ENCODE measurements around the gene ATP2A3. TPM values are rescaled to one million over a fixed set of nuclear protein-coding genes. Genes with fewer than 3 reads are reported as not detected.
A peak's percentile ranks its signal among the peaks of the same experiment; 100 is the strongest.

ATP2A3 gene
- total and polyA plus RNA-seq, 4 experiments from 2014 or later = 34.4 to 177 (median 123) TPM

GRCh38 chr17:3965118-3965800 is 1.0 kb upstream of the ATP2A3 start:
- peak overlapping the region; percentile 76 to 80 for H3K4me3 ChIP-seq (ENCODE audit: low read length in 2 of 2)
- no peaks in the 10 kb centered on the region for H3K27me3 ChIP-seq (ENCODE audit: insufficient read depth, low read length)
- peak; percentile 58 to 82 (median 65) for DNase-seq
- ChIA-PET CTCF (ENCODE audit: partially characterized antibody) (interaction anchor here (0.6 to 2.7 kb wide), 15 partner anchors 14 to 227 kb away, joined by 3 to 23 read pairs (median 4); no protein-coding TSS in a partner anchor), POLR2A (ENCODE audit: partially characterized antibody) (interaction anchor here (0.5 to 5.0 kb wide), 23 partner anchors 9 to 1150 kb away, joined by 3 to 46 read pairs (median 4); partner anchors contain the start of genes CAMKK1, CYB5D2, NCBP3 and P2RX1)
- peak overlapping the region; percentile 90 to 94 (median 93) for H3K4me3 Mint-ChIP-seq
- peaks cover 26 to 43% (median 35%) of the 10 kb centered on the region in 4 donors for H3K4me1 Mint-ChIP-seq
- H3K27me3 Mint-ChIP-seq = no peaks in the 10 kb centered on the region
- H3K36me3 Mint-ChIP-seq = peaks cover 6 to 18% of the 10 kb centered on the region in 2 donors
- intact Hi-C loops (cut with micrococcal nuclease) = loop anchor here (1.0 to 2.0 kb wide), 4 partner anchors 20 to 118 kb away; partner anchors contain the start of gene NCBP3
- H3K9me3 ChIP-seq (ENCODE audit: control insufficient read depth in 1 of 2, low read length in 2 of 2) = no peaks in the 10 kb centered on the region
- H3K9me3 Mint-ChIP-seq = no peaks in the 10 kb centered on the region
- peak overlapping the region; percentile 77 for H3K27ac ChIP-seq (ENCODE audit: low read depth, low read length)
- peaks cover 37% of the 10 kb centered on the region for H3K4me1 ChIP-seq (ENCODE audit: insufficient read depth, low read length)
- H3K36me3 ChIP-seq (ENCODE audit: insufficient read depth, low read length) = peaks cover 5% of the 10 kb centered on the region
- peak overlapping the region; percentile 87 to 98 (median 96) for H3K27ac Mint-ChIP-seq

GRCh38 chr17:3963237-3964201 is 718 bp downstream of the ATP2A3 start:
- Histone ChIP-seq H3K4me1 (ENCODE audit: insufficient read depth, low read length) (peaks cover 51% of the 10 kb centered on the region), H3K9me3 (ENCODE audit: control insufficient read depth in 1 of 2, low read length in 2 of 2) (no peaks in the 10 kb centered on the region), H3K27ac (ENCODE audit: low read depth, low read length) (peak overlapping the region; percentile 62), H3K4me3 (ENCODE audit: low read length in 2 of 2) (peak overlapping the region; percentile 80 to 97), H3K36me3 (ENCODE audit: insufficient read depth, low read length) (peaks cover 5% of the 10 kb centered on the region), H3K27me3 (ENCODE audit: insufficient read depth, low read length) (no peaks in the 10 kb centered on the region)
- Mint-ChIP-seq H3K27me3 (no peaks in the 10 kb centered on the region), H3K27ac (peak overlapping the region; percentile 75 to 88 (median 87)), H3K4me1 (peaks cover 32 to 56% (median 48%) of the 10 kb centered on the region in 4 donors), H3K4me3 (peak overlapping the region; percentile 88 to 92 (median 90)), H3K36me3 (peaks cover 8 to 23% of the 10 kb centered on the region in 2 donors), H3K9me3 (no peaks in the 10 kb centered on the region)
- POLR2A ChIA-PET (ENCODE audit: partially characterized antibody) = interaction anchor here (0.9 to 5.0 kb wide), 11 partner anchors 9 to 180 kb away, joined by 3 to 46 read pairs (median 4); partner anchors contain the start of genes CYB5D2 and ZZEF1
- intact Hi-C loops (cut with micrococcal nuclease) = loop anchor here (1.0 to 2.0 kb wide), 4 partner anchors 19 to 117 kb away; partner anchors contain the start of genes CAMKK1 and NCBP3
- CTCF ChIA-PET (ENCODE audit: partially characterized antibody) = interaction anchor here (0.9 to 2.4 kb wide), 2 partner anchors 15 to 50 kb away, joined by 4 to 13 read pairs; no protein-coding TSS in a partner anchor
- peak; percentile 70 to 86 (median 80) for DNase-seq

- Histone ChIP-seq H3K36me3 (ENCODE audit: insufficient read depth, low read length) (peaks cover 11% of the 10 kb centered on the region), H3K27me3 (ENCODE audit: insufficient read depth, low read length) (no peaks in the 10 kb centered on the region), H3K4me1 (ENCODE audit: insufficient read depth, low read length) (peaks cover 56% of the 10 kb centered on the region), H3K4me3 (ENCODE audit: low read length in 2 of 2) (peak overlapping the region; percentile 80 to 97), H3K9me3 (ENCODE audit: control insufficient read depth in 1 of 2, low read length in 2 of 2) (no peaks in the 10 kb centered on the region), H3K27ac (ENCODE audit: low read depth, low read length) (peak overlapping the region; percentile 62)
- intact Hi-C loops (cut with micrococcal nuclease) = no loop called here
- Mint-ChIP-seq H3K27ac (peak overlapping the region; percentile 80 to 95 (median 87)), H3K4me1 (peaks cover 34 to 61% (median 50%) of the 10 kb centered on the region in 4 donors), H3K4me3 (peak overlapping the region; percentile 88 to 92 (median 90)), H3K9me3 (no peaks in the 10 kb centered on the region), H3K27me3 (no peaks in the 10 kb centered on the region), H3K36me3 (peaks cover 8 to 27% of the 10 kb centered on the region in 2 donors)
- no peak for DNase-seq
- CTCF ChIA-PET (ENCODE audit: partially characterized antibody) = interaction anchor here (0.8 to 2.4 kb wide), 4 partner anchors 14 to 112 kb away, joined by 3 to 13 read pairs (median 4); partner anchors contain the start of gene P2RX1
- POLR2A ChIA-PET (ENCODE audit: partially characterized antibody) = interaction anchor here (0.9 to 5.0 kb wide), 11 partner anchors 8 to 181 kb away, joined by 3 to 46 read pairs (median 4); partner anchors contain the start of genes CYB5D2 and ZZEF1
Measured at GRCh38 chr17:3962965-3963236, 1.3 kb downstream of the ATP2A3 start.

- Histone ChIP-seq H3K4me1 (ENCODE audit: insufficient read depth, low read length) (peaks cover 61% of the 10 kb centered on the region), H3K9me3 (ENCODE audit: control insufficient read depth in 1 of 2, low read length in 2 of 2) (no peaks in the 10 kb centered on the region), H3K4me3 (ENCODE audit: low read length in 2 of 2) (peak overlapping the region; percentile 3 to 97), H3K36me3 (ENCODE audit: insufficient read depth, low read length) (peaks cover 16% of the 10 kb centered on the region), H3K27ac (ENCODE audit: low read depth, low read length) (peak overlapping the region; percentile 62), H3K27me3 (ENCODE audit: insufficient read depth, low read length) (no peaks in the 10 kb centered on the region)
- H3K27me3 Mint-ChIP-seq = no peaks in the 10 kb centered on the region
- H3K4me1 Mint-ChIP-seq = peaks cover 36 to 65% (median 54%) of the 10 kb centered on the region in 4 donors
- peak overlapping the region; percentile 80 to 95 (median 88) for H3K27ac Mint-ChIP-seq
- peaks cover 10 to 32% of the 10 kb centered on the region in 2 donors for H3K36me3 Mint-ChIP-seq
- ChIA-PET POLR2A (ENCODE audit: partially characterized antibody) (interaction anchor here (0.9 to 5.0 kb wide), 7 partner anchors 12 to 106 kb away, joined by 3 to 46 read pairs (median 3); no protein-coding TSS in a partner anchor), CTCF (ENCODE audit: partially characterized antibody) (interaction anchor here (0.8 to 2.4 kb wide), 4 partner anchors 42 to 113 kb away, joined by 3 to 13 read pairs (median 4); partner anchors contain the start of gene P2RX1)
- no peaks in the 10 kb centered on the region for H3K9me3 Mint-ChIP-seq
- intact Hi-C loops (cut with micrococcal nuclease) = no loop called here
- H3K4me3 Mint-ChIP-seq = peak overlapping the region; percentile 88 to 92 (median 90)
- no peak for DNase-seq
Measured at GRCh38 chr17:3962217-3962964, 1.8 kb downstream of the ATP2A3 start.

- Mint-ChIP-seq H3K4me3 (peak overlapping the region; percentile 88 to 92 (median 90)), H3K36me3 (peaks cover 17 to 40% of the 10 kb centered on the region in 2 donors), H3K27ac (peak overlapping the region; percentile 75 to 95 (median 87)), H3K27me3 (no peaks in the 10 kb centered on the region), H3K4me1 (peaks cover 43 to 72% (median 61%) of the 10 kb centered on the region in 4 donors), H3K9me3 (no peaks in the 10 kb centered on the region)
- Histone ChIP-seq H3K4me1 (ENCODE audit: insufficient read depth, low read length) (peaks cover 69% of the 10 kb centered on the region), H3K36me3 (ENCODE audit: insufficient read depth, low read length) (peaks cover 24% of the 10 kb centered on the region), H3K9me3 (ENCODE audit: control insufficient read depth in 1 of 2, low read length in 2 of 2) (no peaks in the 10 kb centered on the region), H3K27ac (ENCODE audit: low read depth, low read length) (peak overlapping the region; percentile 62), H3K27me3 (ENCODE audit: insufficient read depth, low read length) (no peaks in the 10 kb centered on the region), H3K4me3 (ENCODE audit: low read length in 2 of 2) (peak overlapping the region; percentile 3 to 7)
- POLR2A ChIA-PET (ENCODE audit: partially characterized antibody) = interaction anchor here (0.9 to 5.0 kb wide), 4 partner anchors 26 to 116 kb away, joined by 3 to 46 read pairs (median 4); partner anchors contain the start of gene NCBP3
- intact Hi-C loops (cut with micrococcal nuclease) = no loop called here
- DNase-seq = peak; percentile 12 to 70 (median 31)
- CTCF ChIA-PET (ENCODE audit: partially characterized antibody) = interaction anchor here (1.2 to 2.4 kb wide), 4 partner anchors 42 to 48 kb away, joined by 3 to 13 read pairs (median 4); partner anchors contain the start of gene P2RX1
Measured at GRCh38 chr17:3961564-3962047, 2.6 kb downstream of the ATP2A3 start.

- ChIA-PET POLR2A (ENCODE audit: partially characterized antibody) (interaction anchor here (1.2 to 1.7 kb wide), 2 partner anchors 108 to 115 kb away, joined by 3 to 5 read pairs; partner anchors contain the start of gene NCBP3), CTCF (ENCODE audit: partially characterized antibody) (interaction anchor here (1.4 kb wide), 1 partner anchor 47 kb away, joined by 4 read pairs; no protein-coding TSS in a partner anchor)
- no peaks in the 10 kb centered on the region for H3K9me3 ChIP-seq (ENCODE audit: control insufficient read depth in 1 of 2, low read length in 2 of 2)
- DNase-seq = no peak
- Mint-ChIP-seq H3K4me1 (peaks cover 44 to 79% (median 66%) of the 10 kb centered on the region in 4 donors), H3K36me3 (peaks cover 17 to 45% of the 10 kb centered on the region in 2 donors), H3K9me3 (no peaks in the 10 kb centered on the region), H3K27me3 (no peaks in the 10 kb centered on the region), H3K27ac (peak overlapping the region in 6 of 7 donors; percentile 62 to 89 (median 82)), H3K4me3 (peak overlapping the region in 7 of 8 donors; percentile 55 to 92 (median 71))
- no peaks in the 10 kb centered on the region for H3K27me3 ChIP-seq (ENCODE audit: insufficient read depth, low read length)
- peaks cover 74% of the 10 kb centered on the region for H3K4me1 ChIP-seq (ENCODE audit: insufficient read depth, low read length)
- peak overlapping the region; percentile 62 for H3K27ac ChIP-seq (ENCODE audit: low read depth, low read length)
- peaks cover 24% of the 10 kb centered on the region for H3K36me3 ChIP-seq (ENCODE audit: insufficient read depth, low read length)
- no peak overlapping the region for H3K4me3 ChIP-seq (ENCODE audit: low read length in 2 of 2)
- intact Hi-C loops (cut with micrococcal nuclease) = no loop called here
Measured at GRCh38 chr17:3960764-3961163, 3.5 kb downstream of the ATP2A3 start.
